Glomerular visceral epithelial cell (primary cell): Measurements from ENCODE around the gene APBB2.
A peak's percentile ranks its signal among the peaks of the same experiment; 100 is the strongest.
"Not testable (repeated sequence)": the region's sequence is repeated elsewhere in the genome, so short reads cannot be mapped to it uniquely, and the experiment has no call there.

Experiments used
- DNase-seq: peaks from one replicate; pipeline ENCODE4 v3.0.0-alpha.2; 2016; ENCODE audit errors: extremely low spot score

APBB2 gene

GRCh38 chr4:41157009-41157408, 57.3 kb downstream of the APBB2 start:
- no peak for DNase-seq

DNA sequence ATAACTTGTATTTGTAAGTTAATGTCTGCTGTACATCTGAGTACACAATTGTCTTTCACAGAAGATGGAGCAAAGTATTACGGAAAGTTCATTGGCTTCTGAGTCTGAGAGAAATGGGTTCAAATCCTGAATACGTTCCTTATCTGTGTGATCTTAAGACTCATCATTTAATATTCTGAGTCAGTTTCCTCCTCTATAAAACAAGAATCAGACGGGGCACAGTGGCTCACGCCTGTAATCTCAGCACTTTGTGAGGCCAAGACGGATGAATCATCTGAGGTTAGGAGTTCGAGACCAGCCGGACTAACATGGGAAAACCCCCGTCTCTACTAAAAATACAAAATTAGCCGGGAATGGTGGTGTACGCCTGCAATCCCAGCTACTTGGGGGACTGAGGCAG, 57.8 kb downstream of the APBB2 start:
- DNase-seq = peak; percentile 66

DNA sequence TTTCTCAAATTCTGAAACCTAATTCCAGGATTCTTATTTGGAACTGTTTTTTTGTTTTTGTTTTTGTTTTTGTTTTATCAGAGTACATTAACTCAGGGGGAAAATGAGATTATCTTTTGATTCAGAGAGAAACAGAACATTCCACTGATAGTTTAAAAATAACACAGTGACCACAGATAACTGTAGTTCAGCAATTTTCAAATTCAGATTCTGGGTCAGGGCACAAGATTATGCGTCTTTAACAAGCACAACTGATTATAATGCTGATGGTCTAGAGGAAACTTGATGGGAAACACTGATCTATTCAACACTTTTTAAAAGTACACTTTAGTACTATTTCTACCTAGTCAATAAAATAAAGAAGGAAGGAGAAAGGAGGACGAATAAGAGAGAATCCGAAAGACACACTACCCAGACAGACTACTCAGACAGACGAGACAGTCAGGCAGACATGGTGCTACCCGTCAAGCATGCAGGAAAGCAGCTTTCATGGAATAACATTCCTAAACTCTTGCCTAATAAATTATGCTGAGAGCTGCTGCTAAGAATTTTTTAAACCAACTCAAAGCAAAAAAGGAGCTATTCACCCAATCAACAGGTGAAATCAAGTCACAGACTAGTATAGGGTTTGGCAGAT, 59.0 kb downstream of the APBB2 start:
- peak; percentile 79 for DNase-seq

DNA sequence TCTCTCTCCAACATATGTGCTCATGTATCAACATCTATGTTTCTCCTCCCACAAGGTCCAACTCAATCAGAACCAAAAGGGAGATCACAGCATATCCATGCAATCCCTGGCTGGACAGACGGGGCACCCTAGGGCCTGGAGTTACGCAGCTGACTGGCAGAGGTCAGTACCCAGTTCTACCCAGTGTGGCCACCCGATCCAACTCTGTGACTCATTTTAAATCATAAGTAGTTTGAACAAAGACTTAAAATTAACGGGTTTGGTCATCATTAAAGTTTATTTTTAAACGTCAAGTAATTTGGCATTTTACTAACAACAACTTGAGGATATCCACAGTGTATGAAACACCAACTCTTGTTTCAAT, 59.5 kb downstream of the APBB2 start:
- peak; percentile 75 for DNase-seq

- DNase-seq = peak; percentile 33
Measured at GRCh38 chr4:41154010-41154813, 60.1 kb downstream of the APBB2 start.

DNA sequence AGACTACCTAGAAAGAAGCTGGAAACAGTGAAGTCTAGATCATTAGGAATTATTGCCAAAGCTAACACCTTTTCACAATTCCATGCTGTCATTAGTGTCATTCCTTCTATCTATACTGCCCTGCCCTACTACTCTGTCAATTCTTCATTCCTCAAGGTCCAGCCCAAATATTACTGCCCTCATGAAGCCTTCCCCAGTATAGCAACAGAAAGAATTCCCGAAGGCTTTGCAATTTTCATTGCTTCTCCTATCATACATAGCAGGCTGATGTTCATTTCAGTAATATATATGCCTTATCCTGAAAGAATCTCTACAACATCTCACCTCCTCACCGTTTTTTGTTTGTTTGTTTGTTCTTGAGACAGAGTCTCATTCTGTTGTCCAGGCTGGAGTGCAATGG, 63.9 kb downstream of the APBB2 start:
- DNase-seq = no peak

DNA sequence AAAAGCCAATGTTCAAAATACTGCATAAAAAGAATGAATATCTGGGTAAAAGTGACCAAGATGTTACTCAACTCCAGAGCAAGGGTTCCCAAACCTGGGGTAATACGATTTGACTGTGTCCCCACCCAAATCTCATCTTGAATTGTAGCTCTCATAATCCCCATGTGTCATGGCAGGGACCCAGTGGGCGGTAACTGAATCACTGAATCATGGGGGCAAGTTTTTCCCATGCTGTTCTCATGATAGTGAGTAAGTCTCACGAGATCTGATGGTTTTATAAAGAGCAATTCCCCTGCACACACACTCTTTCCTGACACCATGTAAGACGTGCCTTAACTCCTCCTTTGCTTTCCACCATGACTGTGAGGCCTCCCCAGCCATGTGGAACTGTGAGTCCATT, 64.8 kb downstream of the APBB2 start:
- not testable (repeated sequence) for DNase-seq

- no peak for DNase-seq
Measured at GRCh38 chr4:41148931-41149330, 65.4 kb downstream of the APBB2 start.

GRCh38 chr4:41148292-41148691, 66.0 kb downstream of the APBB2 start:
- DNase-seq = no peak

DNA sequence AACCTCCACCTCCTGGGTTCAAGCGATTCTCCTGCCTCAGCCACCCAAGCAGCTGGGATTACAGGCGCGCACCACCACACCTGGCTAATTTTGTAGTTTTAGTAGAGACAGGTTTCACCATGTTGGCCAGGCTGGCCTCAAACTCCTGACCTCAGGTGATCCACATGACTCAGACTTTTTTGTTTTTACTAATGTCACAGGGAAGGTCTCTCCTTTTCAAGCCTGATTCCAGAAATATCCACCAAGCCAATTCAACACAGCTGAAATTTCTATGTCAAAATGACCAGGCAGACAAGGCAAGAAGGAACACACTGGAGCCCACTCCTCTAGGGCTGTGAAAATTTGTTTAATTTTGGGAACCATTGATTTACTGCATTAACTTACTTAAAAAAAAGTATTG, 66.8 kb downstream of the APBB2 start:
- not testable (repeated sequence) for DNase-seq

DNA sequence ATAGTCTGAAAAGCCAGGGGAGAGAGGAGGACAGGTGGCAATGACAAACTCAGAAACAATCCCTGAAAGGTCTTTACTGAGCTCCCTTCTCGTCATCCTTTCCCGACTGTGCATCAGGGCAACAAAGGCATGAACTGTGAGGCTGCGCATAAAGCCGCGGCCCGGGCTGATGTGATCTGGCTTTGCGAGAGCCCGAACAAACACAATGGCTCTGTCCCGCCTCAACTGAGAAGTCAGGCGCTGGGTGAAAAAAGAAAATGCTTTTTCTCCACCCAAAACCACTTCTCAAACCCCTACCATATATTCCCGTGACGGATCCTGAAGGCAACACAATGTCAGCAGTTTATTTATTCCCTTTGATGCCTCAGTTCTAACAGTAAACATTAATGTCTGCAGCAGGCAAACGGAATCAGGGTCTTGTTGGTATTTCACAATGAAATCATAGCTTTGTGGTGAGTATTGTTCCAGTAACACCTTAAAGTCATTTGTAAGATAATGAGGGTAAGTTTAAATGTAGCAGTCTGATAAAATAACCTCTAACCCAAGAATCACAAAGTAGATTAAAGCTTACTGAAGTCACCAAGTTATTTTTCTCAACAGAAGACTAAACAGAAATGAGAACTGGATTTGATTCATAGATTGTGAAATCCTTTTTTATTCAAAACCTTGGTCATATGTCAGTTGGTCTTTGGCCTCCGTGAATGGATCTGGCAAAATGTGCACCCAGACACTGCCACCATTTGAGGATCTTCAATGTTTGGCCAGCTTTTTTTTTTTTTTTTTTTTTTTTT, 67.4 kb downstream of the APBB2 start:
- no peak for DNase-seq

DNA sequence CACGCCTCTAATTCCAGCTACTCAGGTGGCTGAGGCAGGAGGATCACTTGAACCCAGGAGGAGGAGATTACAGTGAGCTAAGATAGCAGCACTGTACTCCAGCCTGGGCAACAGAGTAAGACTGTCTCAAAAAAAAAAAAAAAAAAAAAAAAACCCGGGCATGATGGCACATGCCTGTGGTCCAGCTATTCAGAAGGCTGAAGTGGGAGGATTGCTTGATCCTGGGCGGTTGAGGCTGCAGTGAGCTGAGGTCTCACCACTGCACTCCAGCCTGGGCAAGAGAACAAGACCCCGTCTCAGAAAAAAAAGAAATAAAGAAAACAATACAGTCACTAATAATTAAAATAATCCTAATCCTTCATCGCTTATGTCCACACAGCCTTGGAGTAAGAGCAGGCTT, 68.1 kb downstream of the APBB2 start:
- DNase-seq = no peak

DNA sequence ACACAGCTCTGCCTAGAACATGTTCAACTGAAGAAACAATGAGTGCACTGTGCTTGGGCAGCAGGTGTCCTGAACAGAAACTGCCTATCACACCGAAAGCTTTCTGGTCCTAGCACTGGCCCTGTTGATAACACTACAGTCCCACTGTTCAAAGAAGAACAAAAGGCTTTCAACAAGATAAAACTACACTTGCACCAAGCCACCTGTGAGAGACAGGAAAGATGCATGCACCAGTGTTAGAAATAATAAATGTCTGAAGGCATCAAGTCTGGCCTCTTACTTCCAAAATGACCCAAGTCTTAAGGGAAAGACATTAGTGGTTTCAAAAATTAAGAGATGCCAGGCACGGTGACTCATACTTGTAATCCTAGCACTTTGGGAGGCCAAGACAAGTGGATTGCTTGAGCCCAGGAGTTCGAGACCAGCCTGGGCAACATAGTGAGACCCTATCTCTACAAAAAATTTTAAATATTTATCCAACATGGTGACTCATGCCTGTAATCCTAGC, 68.7 kb downstream of the APBB2 start:
- DNase-seq = peak; percentile 53

- DNase-seq = peak; percentile 36
Measured at GRCh38 chr4:41144812-41145211, 69.5 kb downstream of the APBB2 start.

DNA sequence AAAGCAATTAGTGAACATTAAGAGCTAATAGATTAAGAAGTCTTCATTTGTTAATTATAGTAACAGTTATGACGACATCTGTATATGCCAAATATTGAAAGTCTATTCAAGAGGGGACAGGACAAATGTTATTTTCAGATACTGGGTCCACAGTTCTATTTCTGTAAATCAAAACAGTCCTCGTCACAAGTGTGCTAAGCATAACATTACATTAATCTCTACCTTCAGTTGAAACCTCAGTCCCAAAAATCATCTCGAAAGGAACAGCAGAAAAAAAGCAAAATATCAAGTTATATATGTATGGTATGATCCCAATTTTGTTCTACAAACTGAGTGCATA, 70.3 kb downstream of the APBB2 start:
- no peak for DNase-seq

- peak; percentile 91 for DNase-seq
Measured at GRCh38 chr4:41143311-41144039, 70.9 kb downstream of the APBB2 start.

DNA sequence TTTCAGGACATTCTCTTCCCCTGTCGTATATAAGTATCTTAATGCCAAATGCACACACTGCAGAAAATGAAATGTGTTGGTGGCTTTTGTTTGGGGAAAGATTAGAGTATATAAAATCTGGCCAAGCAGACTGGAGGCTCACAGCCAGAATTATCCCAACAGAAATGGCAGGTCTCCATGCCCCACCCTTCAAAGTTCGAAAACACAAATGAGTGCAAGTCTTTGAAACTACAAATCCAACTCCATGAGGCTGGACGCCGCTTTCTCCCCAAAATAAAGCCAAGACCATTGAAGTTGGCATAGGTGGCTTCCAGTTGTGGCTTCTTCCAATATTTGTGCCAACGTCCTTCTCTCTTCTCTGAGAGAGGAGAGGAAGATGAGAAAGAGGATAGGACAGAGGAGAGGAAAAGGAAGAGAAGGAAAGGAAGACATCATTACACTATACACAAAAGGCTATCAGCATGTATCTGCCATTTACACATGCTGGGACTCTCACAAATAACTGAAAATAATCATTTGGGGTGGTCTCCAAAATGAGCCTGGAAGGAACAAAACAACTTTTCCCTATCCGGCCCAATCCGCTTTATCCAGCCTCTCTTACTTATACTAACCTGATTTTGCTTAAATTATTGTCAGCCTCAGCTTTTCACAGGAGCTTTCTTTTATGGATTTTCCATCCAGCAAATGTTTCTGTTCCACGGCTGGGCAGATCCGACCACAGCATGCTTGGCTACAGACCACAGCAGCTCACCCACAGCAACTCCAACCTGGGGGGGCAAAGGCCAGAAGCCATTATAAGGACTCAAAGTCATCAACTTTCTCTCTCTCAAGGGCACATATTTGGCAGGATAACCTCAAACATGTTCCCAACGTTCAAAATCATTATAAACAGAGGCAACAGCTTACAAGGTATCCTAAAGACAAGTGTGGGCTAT, 71.7 kb downstream of the APBB2 start:
- DNase-seq = peak; percentile 92

- DNase-seq = peak; percentile 87
Measured at GRCh38 chr4:41141900-41142299, 72.4 kb downstream of the APBB2 start.

- no peak for DNase-seq
Measured at GRCh38 chr4:41140410-41140809, 73.9 kb downstream of the APBB2 start.

DNA sequence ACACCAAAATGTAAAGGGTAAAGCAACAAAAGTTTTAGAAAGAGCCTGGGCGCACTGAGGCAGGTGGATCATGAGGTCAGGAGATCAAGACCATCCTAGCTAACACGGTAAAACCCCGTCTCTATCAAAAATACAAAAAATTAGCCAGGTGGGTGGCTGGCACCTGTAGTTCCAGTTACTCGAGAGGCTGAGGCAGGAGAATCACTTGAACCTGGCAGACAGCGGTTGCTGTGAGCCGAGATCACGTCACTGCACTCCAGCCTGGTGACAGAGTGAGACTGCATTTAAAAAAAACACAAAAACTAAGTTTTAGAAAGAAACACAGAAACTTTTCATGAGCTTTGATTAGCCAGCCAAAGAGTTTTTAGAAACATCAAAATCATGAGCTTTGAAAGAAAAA, 76.5 kb downstream of the APBB2 start:
- no peak for DNase-seq

GRCh38 chr4:41136456-41136855, 77.9 kb downstream of the APBB2 start:
- no peak for DNase-seq
